UCSD-AML1 (cell line): ENCODE measurements around the gene BRSK2.

ENCODE experiments used
- DNase-seq: peaks from one replicate; lab custom pipeline; 2025; ENCODE audit not compliant: unreplicated experiment; lab: John Stamatoyannopoulos, UW

BRSK2 gene

GRCh38 chr11:1461826-1462697 is 72.3 kb downstream of the BRSK2 start:
- DNase-seq, result no peak

DNA sequence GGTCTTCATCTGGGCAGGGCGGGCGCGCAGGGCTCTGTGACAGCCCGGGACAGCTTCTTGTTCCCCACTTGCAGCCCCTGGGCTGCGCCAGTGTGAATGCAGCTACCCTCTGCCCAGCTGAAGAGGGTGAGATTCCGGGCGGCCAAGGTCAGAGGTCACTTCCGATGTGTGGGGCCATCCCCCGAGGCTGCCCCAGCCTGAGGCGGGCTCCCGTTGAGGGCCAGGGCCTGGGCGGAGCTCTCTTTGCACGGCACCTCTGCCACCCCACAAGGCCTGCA is 72.9 kb downstream of the BRSK2 start:
- DNase-seq, result no peak

DNA sequence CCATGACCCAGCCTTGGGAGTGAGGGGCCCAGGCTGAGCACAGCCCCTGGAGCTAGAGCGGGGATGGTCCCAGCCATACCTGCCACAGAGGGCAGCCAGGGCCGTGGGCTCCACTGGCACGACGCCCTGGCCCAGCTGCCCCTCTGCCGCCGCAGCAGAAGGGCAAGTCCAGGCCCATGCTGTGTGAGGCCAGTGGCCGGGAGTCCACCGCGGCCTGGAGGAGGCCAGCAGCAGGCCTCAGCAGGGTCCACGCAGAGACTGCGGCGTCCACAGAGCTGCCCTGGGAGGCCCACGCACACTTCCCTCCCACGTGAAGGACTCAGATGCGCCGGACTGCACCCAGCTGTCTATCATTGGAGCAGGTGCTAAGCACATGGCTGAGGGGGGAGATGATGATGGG is 73.3 kb downstream of the BRSK2 start:
- DNase-seq, result no peak

DNA sequence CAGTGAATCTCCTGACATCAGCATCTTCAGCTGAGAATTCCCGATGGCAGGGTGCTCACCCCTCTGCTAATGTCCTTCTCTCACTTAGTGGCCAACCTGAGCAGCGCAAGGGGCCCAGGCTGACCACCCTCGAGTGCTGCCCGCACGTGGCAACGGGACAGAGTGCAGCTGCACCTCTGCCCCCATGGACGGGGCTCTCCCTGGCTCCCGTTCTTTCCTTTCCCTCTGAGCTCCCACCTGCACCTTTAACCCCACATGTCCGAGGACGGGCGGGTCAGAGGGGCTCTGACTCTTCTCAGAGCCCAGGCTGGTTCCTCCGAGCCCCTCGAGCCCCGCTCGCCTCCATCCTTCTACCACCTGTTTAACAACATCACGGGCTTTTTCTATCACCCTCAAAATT is 77.0 kb downstream of the BRSK2 start:
- no peak for DNase-seq

GRCh38 chr11:1467270-1467669 is 77.5 kb downstream of the BRSK2 start:
- no peak for DNase-seq

GRCh38 chr11:1468002-1468401 is 78.3 kb downstream of the BRSK2 start:
- DNase-seq, result no peak

- no peak for DNase-seq
Observed at GRCh38 chr11:1468473-1469066, 78.8 kb downstream of the BRSK2 start.

GRCh38 chr11:1469287-1469910 is 79.7 kb downstream of the BRSK2 start:
- no peak for DNase-seq

- DNase-seq, result no peak
Observed at GRCh38 chr11:1469911-1470680, 80.4 kb downstream of the BRSK2 start.

GRCh38 chr11:1470681-1471611 is 81.2 kb downstream of the BRSK2 start:
- no peak for DNase-seq

DNA sequence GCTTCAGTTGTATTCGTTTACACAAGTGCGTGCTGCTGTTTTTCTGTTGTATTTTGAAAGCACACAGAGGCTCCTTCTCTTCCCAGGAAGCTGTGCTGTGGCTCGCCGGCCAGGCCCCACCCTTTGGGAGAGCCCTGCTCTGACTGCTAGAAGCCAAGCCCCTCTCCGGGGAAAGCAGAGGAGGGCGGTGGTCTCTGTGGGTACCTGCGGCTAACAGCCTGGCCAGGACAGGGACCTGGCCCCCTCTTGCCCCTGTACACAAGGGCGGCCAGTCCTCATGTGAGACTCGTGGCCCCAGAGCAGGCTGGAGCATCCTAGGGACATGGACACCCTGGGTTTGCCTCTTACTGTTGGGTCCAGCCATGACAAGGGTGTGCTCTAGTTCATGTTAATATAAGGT is 82.0 kb downstream of the BRSK2 start:
- no peak for DNase-seq

- no peak for DNase-seq
Observed at GRCh38 chr11:1472180-1473005, 82.7 kb downstream of the BRSK2 start.

DNA sequence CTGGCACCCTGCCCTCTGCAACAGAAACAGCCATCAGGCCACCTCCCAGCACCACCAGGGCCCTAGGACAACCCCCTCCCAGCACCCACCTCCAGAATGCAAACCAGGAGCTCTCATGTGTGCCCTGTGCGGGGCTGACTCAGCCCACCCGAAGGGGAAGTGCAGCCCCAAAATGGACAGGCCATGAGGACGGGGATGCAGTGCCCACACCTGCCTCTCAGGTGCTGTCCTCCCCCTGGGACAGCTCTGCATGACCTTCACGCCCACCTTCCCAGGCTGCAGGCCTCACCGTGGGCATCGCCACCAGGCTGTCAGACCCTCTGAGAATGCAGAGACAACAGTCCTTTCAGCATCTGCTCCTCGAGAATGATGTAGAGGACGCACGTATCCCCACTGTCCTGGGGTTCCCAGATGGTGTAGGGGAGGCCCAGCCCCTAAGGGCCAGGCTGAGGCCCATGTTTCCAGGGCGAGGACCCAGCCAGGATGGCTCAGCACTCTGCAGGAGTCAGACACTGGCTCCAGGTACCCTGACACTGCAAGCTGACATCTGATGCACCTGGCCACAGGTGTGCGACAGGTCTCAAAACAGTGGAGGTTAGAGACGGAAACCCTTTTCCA is 83.4 kb downstream of the BRSK2 start:
- no peak for DNase-seq

DNA sequence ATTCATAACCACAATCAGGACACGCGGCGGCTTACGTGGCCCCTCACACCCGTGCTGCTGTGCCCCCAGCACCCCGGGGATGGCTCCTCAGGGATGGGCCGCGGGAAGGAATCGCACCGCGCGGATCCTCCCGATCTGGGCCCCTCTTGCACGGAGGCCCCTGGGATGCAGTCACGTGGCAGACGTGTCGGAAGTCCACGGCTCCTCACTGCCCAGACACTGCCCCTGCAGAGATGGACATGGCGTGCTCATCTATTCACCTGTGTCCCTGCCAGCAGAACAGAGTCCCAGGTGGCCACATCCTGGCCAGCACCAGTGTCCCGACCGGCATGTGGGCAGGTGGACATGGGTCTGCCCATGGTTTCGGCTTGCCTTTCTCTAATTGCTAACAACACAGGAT is 84.1 kb downstream of the BRSK2 start:
- no peak for DNase-seq

DNA sequence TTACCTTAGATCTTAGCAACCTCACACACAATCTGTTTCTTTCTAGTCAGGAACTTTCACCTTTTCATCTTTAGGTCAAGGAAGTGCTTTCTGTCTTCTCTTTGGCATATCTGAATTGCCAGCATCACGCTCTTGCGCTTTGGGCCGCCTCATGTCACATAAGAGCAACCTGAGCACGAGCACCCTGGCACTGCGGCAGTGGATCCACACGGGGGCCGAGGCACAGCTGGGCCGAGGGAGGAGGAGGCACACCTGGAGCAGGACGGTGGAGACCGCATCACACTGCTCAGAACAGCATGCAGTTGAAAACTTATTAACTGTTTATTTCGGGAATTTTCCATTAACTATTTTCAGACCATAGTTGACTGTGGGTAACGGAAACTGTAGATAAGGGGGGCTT is 86.1 kb downstream of the BRSK2 start:
- no peak for DNase-seq

GRCh38 chr11:1476940-1477736 is 87.4 kb downstream of the BRSK2 start:
- no peak for DNase-seq

DNA sequence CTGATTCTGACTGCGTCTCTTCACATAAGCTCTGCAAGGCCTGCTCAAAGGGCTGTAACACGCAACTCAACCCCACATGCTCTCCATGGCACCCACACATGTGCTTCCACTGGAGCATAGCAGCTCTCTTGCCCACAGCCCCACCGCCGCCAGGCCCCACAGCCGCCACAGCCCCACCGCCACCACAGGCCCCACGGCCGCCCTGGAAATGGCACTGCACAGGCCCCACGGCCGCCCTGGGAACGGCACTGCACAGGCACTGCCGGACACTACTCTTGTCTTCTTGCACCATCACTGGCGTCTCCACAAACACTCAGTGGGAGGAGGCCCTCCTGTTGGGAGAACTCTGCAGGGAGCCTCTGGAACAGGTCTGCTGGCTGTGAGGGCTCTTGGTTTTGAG is 88.3 kb downstream of the BRSK2 start:
- no peak for DNase-seq

DNA sequence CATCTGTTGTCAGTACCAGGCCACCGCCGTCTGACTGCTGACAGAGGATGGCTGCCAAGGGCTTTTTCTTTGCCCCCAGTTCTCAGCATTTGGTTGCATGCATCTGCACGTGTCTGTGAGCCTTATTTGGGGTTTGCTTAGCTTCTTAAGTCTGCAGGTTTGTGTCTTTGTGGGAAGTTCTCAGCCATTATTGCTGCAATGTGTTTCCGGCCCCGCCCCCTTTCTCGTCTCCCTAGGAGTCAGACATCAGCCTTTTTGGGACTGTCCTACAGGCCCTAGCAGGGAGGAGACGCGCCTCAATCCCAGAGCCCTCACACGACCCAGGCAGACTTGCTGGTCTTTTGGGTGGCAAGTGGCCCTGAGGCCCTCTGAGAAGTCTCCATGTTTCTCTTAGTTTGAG is 88.8 kb downstream of the BRSK2 start:
- no peak for DNase-seq
